Choroid plexus epithelial cell (primary cell): ENCODE data around the gene TERT.

ENCODE experiments used
- DNase-seq: peaks from one replicate; pipeline ENCODE4 v3.0.0-alpha.2; 2010; ENCODE audit warnings: low read depth
- H3K4me3 ChIP-seq: 2 replicates; pipeline ENCODE4 v1.5.1; 2011; ENCODE audit warnings: low read depth, mild to moderate bottlenecking, control low read depth, low read length, moderate library complexity
- TF ChIP-seq, protein P1 (sequence below): conservative IDR thresholded peaks from 2 replicates; pipeline ENCODE4 v1.5.1; 2011; ENCODE audit warnings: low read depth, mild to moderate bottlenecking, control low read depth, inconsistent platforms, low read length, moderate library complexity

Gene TERT

DNA sequence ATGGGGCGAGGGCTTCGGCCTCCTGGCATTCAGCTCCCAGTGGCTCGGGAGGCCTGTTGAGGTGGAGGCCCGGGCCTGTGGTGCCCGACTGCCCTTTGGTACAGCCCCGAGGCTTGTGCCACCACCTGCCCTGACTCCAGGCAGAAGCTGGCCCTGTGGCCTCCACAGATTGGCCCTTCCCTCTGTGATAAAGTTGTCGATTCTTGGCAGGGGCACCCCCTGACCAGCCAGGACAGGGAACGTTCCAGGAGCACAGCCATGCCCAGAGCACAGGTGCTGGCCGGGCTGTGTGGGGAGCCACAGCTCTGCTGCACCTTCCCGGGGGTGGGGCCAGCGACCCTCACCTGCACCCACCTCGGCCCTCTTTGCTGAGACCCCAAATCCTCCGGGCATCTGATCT lies 37.0 kb downstream of the TERT start:
- no peak for DNase-seq

GRCh38 chr5:1257363-1257762 lies 37.5 kb downstream of the TERT start:
- TF ChIP-seq, protein P1, sequence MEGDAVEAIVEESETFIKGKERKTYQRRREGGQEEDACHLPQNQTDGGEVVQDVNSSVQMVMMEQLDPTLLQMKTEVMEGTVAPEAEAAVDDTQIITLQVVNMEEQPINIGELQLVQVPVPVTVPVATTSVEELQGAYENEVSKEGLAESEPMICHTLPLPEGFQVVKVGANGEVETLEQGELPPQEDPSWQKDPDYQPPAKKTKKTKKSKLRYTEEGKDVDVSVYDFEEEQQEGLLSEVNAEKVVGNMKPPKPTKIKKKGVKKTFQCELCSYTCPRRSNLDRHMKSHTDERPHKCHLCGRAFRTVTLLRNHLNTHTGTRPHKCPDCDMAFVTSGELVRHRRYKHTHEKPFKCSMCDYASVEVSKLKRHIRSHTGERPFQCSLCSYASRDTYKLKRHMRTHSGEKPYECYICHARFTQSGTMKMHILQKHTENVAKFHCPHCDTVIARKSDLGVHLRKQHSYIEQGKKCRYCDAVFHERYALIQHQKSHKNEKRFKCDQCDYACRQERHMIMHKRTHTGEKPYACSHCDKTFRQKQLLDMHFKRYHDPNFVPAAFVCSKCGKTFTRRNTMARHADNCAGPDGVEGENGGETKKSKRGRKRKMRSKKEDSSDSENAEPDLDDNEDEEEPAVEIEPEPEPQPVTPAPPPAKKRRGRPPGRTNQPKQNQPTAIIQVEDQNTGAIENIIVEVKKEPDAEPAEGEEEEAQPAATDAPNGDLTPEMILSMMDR: no peak
- no peak for DNase-seq
- H3K4me3 ChIP-seq: no peak overlapping the region

More for the DNA sequence above, 37.0 kb downstream of the TERT start:
- TF ChIP-seq, protein P1: no peak
- no peak overlapping the region for H3K4me3 ChIP-seq

DNA sequence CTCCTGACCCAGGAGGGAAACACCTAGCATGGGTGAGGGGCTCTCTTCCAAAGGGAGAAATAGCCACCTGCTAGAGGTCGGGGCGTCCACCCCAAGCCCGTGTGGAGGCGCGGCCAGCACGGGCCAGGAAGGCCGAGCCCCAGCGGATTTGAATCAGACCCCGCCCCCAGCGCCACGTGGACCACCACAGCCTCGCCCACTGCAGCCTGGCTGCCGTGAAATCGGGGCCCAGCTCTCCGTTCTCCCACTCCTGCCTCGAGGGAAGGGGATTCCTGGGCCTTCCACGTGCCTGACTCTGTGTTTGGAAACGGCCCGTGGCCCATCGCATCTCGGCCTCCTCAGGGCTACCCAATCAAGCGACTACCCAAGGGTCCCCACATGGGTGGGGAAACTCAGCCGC lies 38.1 kb downstream of the TERT start:
- no peak for DNase-seq
- H3K4me3 ChIP-seq: no peak overlapping the region
- TF ChIP-seq, protein P1: no peak

DNA sequence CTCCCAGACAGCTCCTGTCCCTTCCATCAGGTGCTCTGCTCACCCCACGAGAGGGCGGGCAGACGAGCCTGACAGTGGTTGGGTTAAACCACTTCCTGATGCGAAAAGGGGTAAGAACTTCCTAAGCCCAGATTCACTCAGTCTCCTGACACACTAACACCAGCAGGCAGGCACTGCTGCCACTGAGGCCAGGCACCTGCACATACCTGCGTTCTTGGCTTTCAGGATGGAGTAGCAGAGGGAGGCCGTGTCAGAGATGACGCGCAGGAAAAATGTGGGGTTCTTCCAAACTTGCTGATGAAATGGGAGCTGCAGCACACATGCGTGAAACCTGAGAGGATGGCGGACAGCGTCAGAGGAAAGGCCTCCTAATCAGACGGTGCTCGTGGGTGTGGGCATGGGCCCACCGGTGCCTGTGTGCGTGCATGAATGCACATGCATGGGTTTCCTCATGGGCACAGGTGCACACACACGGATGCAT lies 39.7 kb downstream of the TERT start:
- no peak for DNase-seq
- TF ChIP-seq, protein P1: no peak
- H3K4me3 ChIP-seq: no peak overlapping the region

GRCh38 chr5:1254196-1254595 lies 40.7 kb downstream of the TERT start:
- TF ChIP-seq, protein P1: no peak

GRCh38 chr5:1253456-1254105 lies 41.3 kb downstream of the TERT start:
- no peak for DNase-seq
- TF ChIP-seq, protein P1: no peak
- H3K4me3 ChIP-seq: no peak overlapping the region

More at GRCh38 chr5:1254196-1254595, 40.7 kb downstream of the TERT start:
- H3K4me3 ChIP-seq: no peak overlapping the region
- no peak for DNase-seq

GRCh38 chr5:1252681-1253080 lies 42.2 kb downstream of the TERT start:
- TF ChIP-seq, protein P1: no peak
- no peak overlapping the region for H3K4me3 ChIP-seq
- DNase-seq: no peak
